ENCODE data around the gene OSTM1. TPM values are rescaled to one million over a fixed set of nuclear protein-coding genes. Genes with fewer than 3 reads are reported as not detected.

Gene OSTM1
- total and polyA plus RNA-seq, 2 of the 13 experiments (the other 11 are each of a cell fraction or from before 2014, with no cell fraction given), result 8.7 to 20.5 TPM

DNA sequence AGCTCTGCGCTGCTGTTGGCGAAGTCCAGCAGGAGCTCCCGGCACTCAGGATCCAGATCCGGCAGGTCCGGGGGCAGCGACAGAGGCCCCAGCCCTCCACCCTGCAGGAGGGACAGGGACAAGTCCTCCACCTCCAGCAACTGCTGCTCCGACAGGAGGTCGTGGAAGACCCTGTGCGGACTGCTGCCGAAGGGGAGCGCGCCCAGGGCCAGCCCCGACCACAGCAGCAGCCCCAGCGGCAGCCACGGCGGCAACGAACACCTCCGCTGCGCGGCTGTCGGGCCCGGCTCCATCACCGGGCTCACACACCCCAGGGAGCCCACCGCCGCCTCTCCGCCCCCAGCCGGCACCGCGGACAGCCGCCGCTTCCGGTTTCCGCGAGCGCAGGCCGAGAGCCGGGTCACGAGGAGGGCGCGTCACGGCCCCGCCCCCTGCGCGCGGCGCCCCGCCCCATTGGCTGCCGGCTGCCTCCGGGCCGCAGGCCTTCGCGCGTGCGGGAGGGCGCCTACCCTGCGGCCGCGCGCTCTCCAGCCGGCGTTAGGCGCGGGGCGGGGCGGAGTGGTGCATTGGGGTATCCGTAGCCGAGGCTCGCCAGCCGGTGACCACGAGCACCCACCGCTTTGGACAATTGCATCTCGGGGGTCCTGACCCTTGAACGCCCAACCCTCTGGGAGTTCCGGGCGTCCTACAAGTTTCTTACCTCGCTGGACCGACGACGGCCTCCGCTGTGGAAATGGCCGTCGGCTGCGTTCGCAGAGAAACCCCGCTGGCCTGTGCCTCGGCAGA is at the start of gene OSTM1 (continued):
- TF ChIP-seq, protein P1, sequence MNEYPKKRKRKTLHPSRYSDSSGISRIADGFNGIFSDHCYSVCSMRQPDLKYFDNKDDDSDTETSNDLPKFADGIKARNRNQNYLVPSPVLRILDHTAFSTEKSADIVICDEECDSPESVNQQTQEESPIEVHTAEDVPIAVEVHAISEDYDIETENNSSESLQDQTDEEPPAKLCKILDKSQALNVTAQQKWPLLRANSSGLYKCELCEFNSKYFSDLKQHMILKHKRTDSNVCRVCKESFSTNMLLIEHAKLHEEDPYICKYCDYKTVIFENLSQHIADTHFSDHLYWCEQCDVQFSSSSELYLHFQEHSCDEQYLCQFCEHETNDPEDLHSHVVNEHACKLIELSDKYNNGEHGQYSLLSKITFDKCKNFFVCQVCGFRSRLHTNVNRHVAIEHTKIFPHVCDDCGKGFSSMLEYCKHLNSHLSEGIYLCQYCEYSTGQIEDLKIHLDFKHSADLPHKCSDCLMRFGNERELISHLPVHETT (CRISPR knock-in tag; conservative IDR thresholded peaks at IDR 0.05), result peak; percentile 43; the same call in 1 of the 2 replicates
- TF ChIP-seq, protein P2, sequence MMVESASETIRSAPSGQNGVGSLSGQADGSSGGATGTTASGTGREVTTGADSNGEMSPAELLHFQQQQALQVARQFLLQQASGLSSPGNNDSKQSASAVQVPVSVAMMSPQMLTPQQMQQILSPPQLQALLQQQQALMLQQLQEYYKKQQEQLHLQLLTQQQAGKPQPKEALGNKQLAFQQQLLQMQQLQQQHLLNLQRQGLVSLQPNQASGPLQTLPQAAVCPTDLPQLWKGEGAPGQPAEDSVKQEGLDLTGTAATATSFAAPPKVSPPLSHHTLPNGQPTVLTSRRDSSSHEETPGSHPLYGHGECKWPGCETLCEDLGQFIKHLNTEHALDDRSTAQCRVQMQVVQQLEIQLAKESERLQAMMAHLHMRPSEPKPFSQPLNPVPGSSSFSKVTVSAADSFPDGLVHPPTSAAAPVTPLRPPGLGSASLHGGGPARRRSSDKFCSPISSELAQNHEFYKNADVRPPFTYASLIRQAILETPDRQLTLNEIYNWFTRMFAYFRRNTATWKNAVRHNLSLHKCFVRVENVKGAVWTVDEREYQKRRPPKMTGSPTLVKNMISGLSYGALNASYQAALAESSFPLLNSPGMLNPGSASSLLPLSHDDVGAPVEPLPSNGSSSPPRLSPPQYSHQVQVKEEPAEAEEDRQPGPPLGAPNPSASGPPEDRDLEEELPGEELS (CRISPR knock-in tag; IDR thresholded peaks at IDR 0.05), result no peak; the same call in 1 of the 2 replicates
- TF ChIP-seq, protein P3, sequence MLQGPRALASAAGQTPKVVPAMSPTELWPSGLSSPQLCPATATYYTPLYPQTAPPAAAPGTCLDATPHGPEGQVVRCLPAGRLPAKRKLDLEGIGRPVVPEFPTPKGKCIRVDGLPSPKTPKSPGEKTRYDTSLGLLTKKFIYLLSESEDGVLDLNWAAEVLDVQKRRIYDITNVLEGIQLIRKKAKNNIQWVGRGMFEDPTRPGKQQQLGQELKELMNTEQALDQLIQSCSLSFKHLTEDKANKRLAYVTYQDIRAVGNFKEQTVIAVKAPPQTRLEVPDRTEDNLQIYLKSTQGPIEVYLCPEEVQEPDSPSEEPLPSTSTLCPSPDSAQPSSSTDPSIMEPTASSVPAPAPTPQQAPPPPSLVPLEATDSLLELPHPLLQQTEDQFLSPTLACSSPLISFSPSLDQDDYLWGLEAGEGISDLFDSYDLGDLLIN (CRISPR knock-in tag; IDR thresholded peaks at IDR 0.05; ENCODE audit: borderline replicate concordance), result peak; percentile 75; the same call in 1 of the 2 replicates
- TF ChIP-seq ZNF678 (CRISPR knock-in tag; IDR thresholded peaks at IDR 0.05) (0 out of 2 replicates have a peak, but pooled peaks have one; percentile 62), FIP1L1 (IDR thresholded peaks at IDR 0.05; ENCODE audit: borderline replicate concordance, insufficient read depth, low read depth, low read length) (no peak), SCMH1 (CRISPR knock-in tag; IDR thresholded peaks at IDR 0.05; ENCODE audit: borderline replicate concordance) (no peak), ZNF121 (CRISPR knock-in tag; IDR thresholded peaks at IDR 0.05) (peak; percentile 63; the same call in 1 of the 2 replicates), CBX5 (CRISPR knock-in tag; IDR thresholded peaks at IDR 0.05; ENCODE audit: borderline replicate concordance) (no peak), CHCHD3 (CRISPR knock-in tag; IDR thresholded peaks at IDR 0.05) (no peak), ZNF317 (CRISPR knock-in tag; IDR thresholded peaks at IDR 0.05) (no peak), IKZF1 (IDR thresholded peaks at IDR 0.05) (no peak), RAD51 (IDR thresholded peaks at IDR 0.05; ENCODE audit: borderline replicate concordance) (no peak), SETDB1 (CRISPR knock-in tag; IDR thresholded peaks at IDR 0.05; ENCODE audit: borderline replicate concordance) (no peak)
- TF ChIP-seq, protein P4, sequence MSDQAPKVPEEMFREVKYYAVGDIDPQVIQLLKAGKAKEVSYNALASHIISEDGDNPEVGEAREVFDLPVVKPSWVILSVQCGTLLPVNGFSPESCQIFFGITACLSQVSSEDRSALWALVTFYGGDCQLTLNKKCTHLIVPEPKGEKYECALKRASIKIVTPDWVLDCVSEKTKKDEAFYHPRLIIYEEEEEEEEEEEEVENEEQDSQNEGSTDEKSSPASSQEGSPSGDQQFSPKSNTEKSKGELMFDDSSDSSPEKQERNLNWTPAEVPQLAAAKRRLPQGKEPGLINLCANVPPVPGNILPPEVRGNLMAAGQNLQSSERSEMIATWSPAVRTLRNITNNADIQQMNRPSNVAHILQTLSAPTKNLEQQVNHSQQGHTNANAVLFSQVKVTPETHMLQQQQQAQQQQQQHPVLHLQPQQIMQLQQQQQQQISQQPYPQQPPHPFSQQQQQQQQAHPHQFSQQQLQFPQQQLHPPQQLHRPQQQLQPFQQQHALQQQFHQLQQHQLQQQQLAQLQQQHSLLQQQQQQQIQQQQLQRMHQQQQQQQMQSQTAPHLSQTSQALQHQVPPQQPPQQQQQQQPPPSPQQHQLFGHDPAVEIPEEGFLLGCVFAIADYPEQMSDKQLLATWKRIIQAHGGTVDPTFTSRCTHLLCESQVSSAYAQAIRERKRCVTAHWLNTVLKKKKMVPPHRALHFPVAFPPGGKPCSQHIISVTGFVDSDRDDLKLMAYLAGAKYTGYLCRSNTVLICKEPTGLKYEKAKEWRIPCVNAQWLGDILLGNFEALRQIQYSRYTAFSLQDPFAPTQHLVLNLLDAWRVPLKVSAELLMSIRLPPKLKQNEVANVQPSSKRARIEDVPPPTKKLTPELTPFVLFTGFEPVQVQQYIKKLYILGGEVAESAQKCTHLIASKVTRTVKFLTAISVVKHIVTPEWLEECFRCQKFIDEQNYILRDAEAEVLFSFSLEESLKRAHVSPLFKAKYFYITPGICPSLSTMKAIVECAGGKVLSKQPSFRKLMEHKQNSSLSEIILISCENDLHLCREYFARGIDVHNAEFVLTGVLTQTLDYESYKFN (CRISPR knock-in tag; conservative IDR thresholded peaks at IDR 0.05), result peak; percentile 29
- TF ChIP-seq, protein P5, sequence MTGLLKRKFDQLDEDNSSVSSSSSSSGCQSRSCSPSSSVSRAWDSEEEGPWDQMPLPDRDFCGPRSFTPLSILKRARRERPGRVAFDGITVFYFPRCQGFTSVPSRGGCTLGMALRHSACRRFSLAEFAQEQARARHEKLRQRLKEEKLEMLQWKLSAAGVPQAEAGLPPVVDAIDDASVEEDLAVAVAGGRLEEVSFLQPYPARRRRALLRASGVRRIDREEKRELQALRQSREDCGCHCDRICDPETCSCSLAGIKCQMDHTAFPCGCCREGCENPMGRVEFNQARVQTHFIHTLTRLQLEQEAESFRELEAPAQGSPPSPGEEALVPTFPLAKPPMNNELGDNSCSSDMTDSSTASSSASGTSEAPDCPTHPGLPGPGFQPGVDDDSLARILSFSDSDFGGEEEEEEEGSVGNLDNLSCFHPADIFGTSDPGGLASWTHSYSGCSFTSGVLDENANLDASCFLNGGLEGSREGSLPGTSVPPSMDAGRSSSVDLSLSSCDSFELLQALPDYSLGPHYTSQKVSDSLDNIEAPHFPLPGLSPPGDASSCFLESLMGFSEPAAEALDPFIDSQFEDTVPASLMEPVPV (CRISPR knock-in tag; IDR thresholded peaks at IDR 0.05), result no peak; the same call in 1 of the 2 replicates
- TF ChIP-seq, protein P6, sequence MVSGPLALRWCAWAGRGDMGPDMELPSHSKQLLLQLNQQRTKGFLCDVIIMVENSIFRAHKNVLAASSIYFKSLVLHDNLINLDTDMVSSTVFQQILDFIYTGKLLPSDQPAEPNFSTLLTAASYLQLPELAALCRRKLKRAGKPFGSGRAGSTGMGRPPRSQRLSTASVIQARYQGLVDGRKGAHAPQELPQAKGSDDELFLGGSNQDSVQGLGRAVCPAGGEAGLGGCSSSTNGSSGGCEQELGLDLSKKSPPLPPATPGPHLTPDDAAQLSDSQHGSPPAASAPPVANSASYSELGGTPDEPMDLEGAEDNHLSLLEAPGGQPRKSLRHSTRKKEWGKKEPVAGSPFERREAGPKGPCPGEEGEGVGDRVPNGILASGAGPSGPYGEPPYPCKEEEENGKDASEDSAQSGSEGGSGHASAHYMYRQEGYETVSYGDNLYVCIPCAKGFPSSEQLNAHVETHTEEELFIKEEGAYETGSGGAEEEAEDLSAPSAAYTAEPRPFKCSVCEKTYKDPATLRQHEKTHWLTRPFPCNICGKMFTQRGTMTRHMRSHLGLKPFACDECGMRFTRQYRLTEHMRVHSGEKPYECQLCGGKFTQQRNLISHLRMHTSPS (CRISPR knock-in tag; IDR thresholded peaks at IDR 0.05; ENCODE audit: low read depth), result no peak
